GM18907 (cell line): ENCODE results near the gene SIGLEC15.
"Not testable (repeated sequence)": the region's sequence is repeated elsewhere in the genome, so short reads cannot be mapped to it uniquely, and the experiment has no call there.

ENCODE experiments used
- ATAC-seq: cut with Tn5 transposase; IDR thresholded peaks from one replicate; pipeline ENCODE4 v1.9.1; 2021; ENCODE audit warnings: mild to moderate bottlenecking, moderate library complexity; ENCODE audit not compliant: unreplicated experiment

Gene SIGLEC15

GRCh38 chr18:45841765-45842442 is 16.4 kb downstream of the SIGLEC15 start:
- ATAC-seq, result no peak

GRCh38 chr18:45843019-45843418 is 17.5 kb downstream of the SIGLEC15 start:
- ATAC-seq, result no peak

GRCh38 chr18:45844938-45845337 is 19.5 kb downstream of the SIGLEC15 start:
- ATAC-seq, result no peak

GRCh38 chr18:45845410-45845809 is 19.9 kb downstream of the SIGLEC15 start:
- no peak for ATAC-seq

GRCh38 chr18:45847119-45847518 is 21.6 kb downstream of the SIGLEC15 start:
- ATAC-seq, result no peak

- not testable (repeated sequence) for ATAC-seq
Observed at GRCh38 chr18:45848643-45849042, 23.2 kb downstream of the SIGLEC15 start.

GRCh38 chr18:45849529-45849928 is 24.1 kb downstream of the SIGLEC15 start:
- ATAC-seq, result peak; percentile 46

- peak; percentile 67 for ATAC-seq
Observed at GRCh38 chr18:45850021-45850420, 24.5 kb downstream of the SIGLEC15 start.

- ATAC-seq, result no peak
Observed at GRCh38 chr18:45851161-45851925, 25.9 kb downstream of the SIGLEC15 start.

- no peak for ATAC-seq
Observed at GRCh38 chr18:45852631-45853030, 27.2 kb downstream of the SIGLEC15 start.

- no peak for ATAC-seq
Observed at GRCh38 chr18:45854036-45854586, 28.6 kb downstream of the SIGLEC15 start.

- no peak for ATAC-seq
Observed at GRCh38 chr18:45856531-45856930, 31.1 kb downstream of the SIGLEC15 start.

- no peak for ATAC-seq
Observed at GRCh38 chr18:45859334-45859733, 33.9 kb downstream of the SIGLEC15 start.

GRCh38 chr18:45860492-45860891 is 35.0 kb downstream of the SIGLEC15 start:
- no peak for ATAC-seq

- no peak for ATAC-seq
Observed at GRCh38 chr18:45860971-45861370, 35.5 kb downstream of the SIGLEC15 start.

- ATAC-seq, result no peak
Observed at GRCh38 chr18:45861926-45862325, 36.5 kb downstream of the SIGLEC15 start.

GRCh38 chr18:45863469-45863868 is 38.0 kb downstream of the SIGLEC15 start:
- no peak for ATAC-seq

GRCh38 chr18:45864081-45864480 is 38.6 kb downstream of the SIGLEC15 start:
- ATAC-seq, result no peak

- no peak for ATAC-seq
Observed at GRCh38 chr18:45865466-45865865, 40.0 kb downstream of the SIGLEC15 start.

- ATAC-seq, result no peak
Observed at GRCh38 chr18:45870419-45870818, 44.9 kb downstream of the SIGLEC15 start.

- ATAC-seq, result no peak
Observed at GRCh38 chr18:45871431-45872084, 46.1 kb downstream of the SIGLEC15 start.
